Stimulated activated naive CD4-positive, alpha-beta T cell treated with Interleukin-2 at 50 U/mL for 16 hours (primary cell): ENCODE results near the gene SASH1.
"Not testable (repeated sequence)": the region's sequence is repeated elsewhere in the genome, so short reads cannot be mapped to it uniquely, and the experiment has no call there.

Experiments used
- DNase-seq: peaks from one replicate; lab custom pipeline; 2025; lab: John Stamatoyannopoulos, UW

The SASH1 gene

GRCh38 chr6:148367411-148368024 lies 24.9 kb downstream of the SASH1 start:
- DNase-seq = no peak

GRCh38 chr6:148370176-148370575 lies 27.5 kb downstream of the SASH1 start:
- DNase-seq = no peak

- DNase-seq = no peak
Observed at GRCh38 chr6:148374040-148374774, 31.6 kb downstream of the SASH1 start.

GRCh38 chr6:148375401-148375800 lies 32.8 kb downstream of the SASH1 start:
- DNase-seq = no peak

- no peak for DNase-seq
Observed at GRCh38 chr6:148379481-148379880, 36.8 kb downstream of the SASH1 start.

DNA sequence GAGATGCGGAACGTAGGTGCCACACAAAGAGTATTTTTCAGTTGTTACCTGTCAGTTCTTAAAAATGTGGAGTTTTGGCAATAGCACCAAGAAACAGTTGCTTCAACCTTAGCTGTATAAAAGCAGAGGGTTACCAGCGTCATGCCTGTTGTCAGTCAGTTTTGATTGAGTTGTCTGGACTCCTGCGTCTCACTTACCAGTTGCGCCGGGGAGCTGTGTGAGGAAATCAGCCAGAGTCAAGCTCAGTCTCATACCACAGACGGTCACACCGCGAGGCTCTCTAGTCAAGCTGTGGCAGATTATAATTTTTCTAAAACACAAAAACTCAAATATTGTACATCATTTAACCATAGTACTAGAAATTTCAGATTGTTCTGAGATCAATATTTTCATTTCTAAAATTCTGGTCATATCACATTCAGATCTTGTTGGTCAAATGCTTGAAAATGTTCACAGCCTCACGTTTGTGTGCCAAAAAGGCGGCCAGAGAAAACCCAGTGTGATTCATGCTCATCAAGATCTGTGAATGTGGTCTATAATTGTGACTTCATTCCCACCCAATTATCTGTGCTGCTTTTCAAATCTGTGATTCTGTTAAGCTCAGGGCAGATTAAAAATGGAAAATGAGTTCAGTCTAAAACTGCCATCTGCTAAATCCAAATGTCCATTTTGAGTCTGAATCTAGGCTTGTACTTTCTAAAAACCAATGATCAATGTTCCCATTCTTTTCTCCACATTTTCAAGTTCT lies 37.5 kb downstream of the SASH1 start:
- DNase-seq = no peak

- DNase-seq = not testable (repeated sequence)
Observed at GRCh38 chr6:148382051-148382450, 39.4 kb downstream of the SASH1 start.

- DNase-seq = no peak
Observed at GRCh38 chr6:148382861-148383260, 40.2 kb downstream of the SASH1 start.

GRCh38 chr6:148383658-148384368 lies 41.2 kb downstream of the SASH1 start:
- no peak for DNase-seq

- no peak for DNase-seq
Observed at GRCh38 chr6:148385379-148385778, 42.7 kb downstream of the SASH1 start.

DNA sequence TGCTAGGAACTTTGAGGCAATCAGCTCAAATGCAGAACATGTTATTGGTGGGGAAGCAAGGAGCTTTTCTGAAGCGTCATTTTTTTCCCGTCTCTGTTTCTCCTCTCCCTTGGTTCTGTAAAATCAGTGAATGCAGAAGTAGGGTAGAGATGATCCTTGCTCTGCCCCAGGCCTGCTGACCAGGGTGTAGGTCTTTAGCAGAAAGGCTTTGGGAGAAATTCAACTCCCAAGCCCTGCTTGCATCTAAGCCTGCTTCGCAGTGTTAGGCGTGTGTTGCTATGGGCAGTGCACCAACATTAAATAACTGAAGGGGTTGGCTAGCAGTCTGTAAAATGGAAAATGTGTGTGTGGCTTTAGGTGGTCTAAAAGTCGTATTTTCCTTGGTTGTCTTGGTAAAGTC lies 45.9 kb downstream of the SASH1 start:
- no peak for DNase-seq

- DNase-seq = no peak
Observed at GRCh38 chr6:148389086-148389485, 46.4 kb downstream of the SASH1 start.

GRCh38 chr6:148389917-148390316 lies 47.3 kb downstream of the SASH1 start:
- no peak for DNase-seq

DNA sequence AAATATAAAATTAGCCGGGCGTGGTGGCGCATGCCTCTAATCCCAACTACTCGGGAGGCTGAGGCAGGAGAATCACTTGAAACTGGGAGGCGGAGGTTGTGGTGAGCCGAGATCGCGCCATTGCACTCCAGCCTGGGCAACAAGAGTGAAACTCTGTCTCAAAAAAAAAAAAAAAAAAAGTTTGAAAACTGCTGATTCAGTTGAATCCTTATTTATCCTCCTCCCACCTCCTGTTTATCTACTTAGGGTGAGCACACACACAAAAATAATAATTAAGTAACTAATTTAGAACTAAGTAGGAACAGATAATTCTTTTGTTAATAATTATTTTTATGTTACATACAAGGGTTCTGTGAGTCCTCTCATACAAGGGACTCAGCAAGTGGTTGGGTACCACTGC lies 49.5 kb downstream of the SASH1 start:
- not testable (repeated sequence) for DNase-seq

DNA sequence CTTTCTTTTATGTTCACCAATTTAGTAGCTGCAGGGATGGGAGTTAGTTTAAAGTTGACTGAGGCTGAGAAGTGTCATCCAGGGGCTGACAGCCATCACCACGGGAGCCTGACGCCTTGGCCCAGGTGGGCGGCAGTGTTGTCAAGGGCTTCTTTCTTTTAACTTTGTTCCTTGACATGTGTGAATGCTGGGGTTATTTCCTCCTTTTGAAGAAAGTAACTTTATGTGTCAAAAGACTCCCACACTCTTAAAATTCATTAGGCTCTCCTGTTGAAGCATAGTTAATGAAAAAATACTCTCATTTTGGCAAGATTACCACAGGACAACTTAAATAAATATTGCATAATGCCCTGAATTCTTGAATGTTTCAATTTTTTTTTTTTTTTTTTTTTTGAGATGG lies 50.0 kb downstream of the SASH1 start:
- no peak for DNase-seq

- no peak for DNase-seq
Observed at GRCh38 chr6:148395583-148396101, 53.0 kb downstream of the SASH1 start.

DNA sequence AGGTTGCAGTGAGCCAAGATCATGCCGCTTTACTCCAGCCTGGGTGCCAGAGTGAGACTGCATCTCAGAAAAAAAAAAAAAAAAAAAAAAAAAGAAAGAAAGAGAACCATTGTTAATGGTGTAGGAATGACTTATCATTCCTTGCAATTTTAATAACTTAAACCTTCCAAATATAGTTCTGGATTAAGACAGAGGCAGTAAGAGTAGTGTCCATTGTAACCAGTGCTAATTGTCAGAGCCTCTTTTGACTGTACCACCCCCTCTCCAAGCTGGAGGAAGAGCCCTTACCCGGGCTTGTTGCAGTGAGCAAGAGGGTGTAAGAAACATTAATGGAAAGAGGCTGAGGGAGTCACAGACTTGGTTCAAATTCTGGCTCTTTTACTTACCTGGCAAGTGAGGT lies 53.8 kb downstream of the SASH1 start:
- no peak for DNase-seq

GRCh38 chr6:148396926-148397325 lies 54.3 kb downstream of the SASH1 start:
- no peak for DNase-seq

- no peak for DNase-seq
Observed at GRCh38 chr6:148398244-148398643, 55.6 kb downstream of the SASH1 start.

- DNase-seq = no peak
Observed at GRCh38 chr6:148398678-148399077, 56.0 kb downstream of the SASH1 start.

GRCh38 chr6:148401571-148401970 lies 58.9 kb downstream of the SASH1 start:
- no peak for DNase-seq

- DNase-seq = no peak
Observed at GRCh38 chr6:148404456-148405054, 61.9 kb downstream of the SASH1 start.
